ENCODE measurements around the gene GNAT1.
A peak's percentile ranks its signal among the peaks of the same experiment; 100 is the strongest.

GNAT1 gene

GRCh38 chr3:50190936-50191660 lies at the start of gene GNAT1:
Gene GNAT1 (plus strand): TSS chr3:50191610. CDS start chr3:50191726, 116 bp downstream.
- no peak for DNase-seq

GRCh38 chr3:50146316-50146901 lies 45.0 kb upstream of the GNAT1 start:
- DNase-seq: no peak

GRCh38 chr3:50147016-50147415 lies 44.4 kb upstream of the GNAT1 start:
- no peak for DNase-seq

- no peak for DNase-seq
These were observed 44.0 kb upstream of the GNAT1 start for GRCh38 chr3:50147447-50147846.

GRCh38 chr3:50147861-50148260 lies 43.5 kb upstream of the GNAT1 start:
- DNase-seq: no peak

- no peak for DNase-seq
These were observed 41.0 kb upstream of the GNAT1 start for GRCh38 chr3:50150404-50150750.

GRCh38 chr3:50150863-50151686 lies 40.3 kb upstream of the GNAT1 start:
- no peak for DNase-seq

GRCh38 chr3:50151728-50152127 lies 39.7 kb upstream of the GNAT1 start:
- no peak for DNase-seq

GRCh38 chr3:50153782-50154475 lies 37.5 kb upstream of the GNAT1 start:
- no peak for DNase-seq

GRCh38 chr3:50154476-50154839 lies 37.0 kb upstream of the GNAT1 start:
- DNase-seq: no peak

GRCh38 chr3:50154840-50155490 lies 36.4 kb upstream of the GNAT1 start, which contains the start of gene SEMA3F:
Gene SEMA3F (plus strand): TSS chr3:50155324. CDS start chr3:50159623, 4,299 bp downstream.
- DNase-seq: no peak

GRCh38 chr3:50155491-50155878 lies 35.9 kb upstream of the GNAT1 start:
- DNase-seq: no peak

GRCh38 chr3:50155891-50156290 lies 35.5 kb upstream of the GNAT1 start:
- no peak for DNase-seq

GRCh38 chr3:50156549-50157493 lies 34.6 kb upstream of the GNAT1 start:
- no peak for DNase-seq

- DNase-seq: peak; percentile 12
These were observed 33.4 kb upstream of the GNAT1 start for GRCh38 chr3:50157827-50158529.

GRCh38 chr3:50158530-50159146 lies 32.8 kb upstream of the GNAT1 start:
- no peak for DNase-seq

- no peak for DNase-seq
These were observed 30.8 kb upstream of the GNAT1 start for GRCh38 chr3:50160561-50160983.

- DNase-seq: no peak
These were observed 30.1 kb upstream of the GNAT1 start for GRCh38 chr3:50161320-50161719.

GRCh38 chr3:50162034-50162883 lies 29.2 kb upstream of the GNAT1 start:
- DNase-seq: no peak

All from NCI-H2029 (cell line).